Measurements from ENCODE around the gene L1TD1. TPM values are rescaled to one million over a fixed set of nuclear protein-coding genes. Genes with fewer than 3 reads are reported as not detected.

The L1TD1 gene
- total and polyA plus RNA-seq, 2 experiments from 2014 or later, result 283 to 628 TPM

DNA sequence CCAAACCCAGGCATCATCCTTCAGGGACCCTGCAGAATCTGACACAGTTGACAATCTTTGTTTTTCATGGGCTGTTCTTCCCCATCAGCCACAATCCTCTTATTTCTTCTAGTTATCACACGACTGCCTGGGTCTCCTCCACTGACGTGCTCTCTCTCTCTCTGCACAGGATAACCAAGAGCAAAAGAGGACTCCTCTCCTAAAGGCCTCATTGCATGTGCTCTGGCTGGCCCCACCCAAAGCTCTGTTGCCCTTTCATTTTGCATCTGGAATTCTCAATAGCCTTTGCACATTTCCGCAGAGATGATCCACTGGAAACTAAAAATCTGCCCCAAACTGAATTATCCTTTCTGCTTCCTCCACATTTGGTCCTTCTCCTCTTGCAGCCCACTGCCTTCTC, 66.0 kb downstream of the L1TD1 start (continued):
- TF ChIP-seq, protein P1, sequence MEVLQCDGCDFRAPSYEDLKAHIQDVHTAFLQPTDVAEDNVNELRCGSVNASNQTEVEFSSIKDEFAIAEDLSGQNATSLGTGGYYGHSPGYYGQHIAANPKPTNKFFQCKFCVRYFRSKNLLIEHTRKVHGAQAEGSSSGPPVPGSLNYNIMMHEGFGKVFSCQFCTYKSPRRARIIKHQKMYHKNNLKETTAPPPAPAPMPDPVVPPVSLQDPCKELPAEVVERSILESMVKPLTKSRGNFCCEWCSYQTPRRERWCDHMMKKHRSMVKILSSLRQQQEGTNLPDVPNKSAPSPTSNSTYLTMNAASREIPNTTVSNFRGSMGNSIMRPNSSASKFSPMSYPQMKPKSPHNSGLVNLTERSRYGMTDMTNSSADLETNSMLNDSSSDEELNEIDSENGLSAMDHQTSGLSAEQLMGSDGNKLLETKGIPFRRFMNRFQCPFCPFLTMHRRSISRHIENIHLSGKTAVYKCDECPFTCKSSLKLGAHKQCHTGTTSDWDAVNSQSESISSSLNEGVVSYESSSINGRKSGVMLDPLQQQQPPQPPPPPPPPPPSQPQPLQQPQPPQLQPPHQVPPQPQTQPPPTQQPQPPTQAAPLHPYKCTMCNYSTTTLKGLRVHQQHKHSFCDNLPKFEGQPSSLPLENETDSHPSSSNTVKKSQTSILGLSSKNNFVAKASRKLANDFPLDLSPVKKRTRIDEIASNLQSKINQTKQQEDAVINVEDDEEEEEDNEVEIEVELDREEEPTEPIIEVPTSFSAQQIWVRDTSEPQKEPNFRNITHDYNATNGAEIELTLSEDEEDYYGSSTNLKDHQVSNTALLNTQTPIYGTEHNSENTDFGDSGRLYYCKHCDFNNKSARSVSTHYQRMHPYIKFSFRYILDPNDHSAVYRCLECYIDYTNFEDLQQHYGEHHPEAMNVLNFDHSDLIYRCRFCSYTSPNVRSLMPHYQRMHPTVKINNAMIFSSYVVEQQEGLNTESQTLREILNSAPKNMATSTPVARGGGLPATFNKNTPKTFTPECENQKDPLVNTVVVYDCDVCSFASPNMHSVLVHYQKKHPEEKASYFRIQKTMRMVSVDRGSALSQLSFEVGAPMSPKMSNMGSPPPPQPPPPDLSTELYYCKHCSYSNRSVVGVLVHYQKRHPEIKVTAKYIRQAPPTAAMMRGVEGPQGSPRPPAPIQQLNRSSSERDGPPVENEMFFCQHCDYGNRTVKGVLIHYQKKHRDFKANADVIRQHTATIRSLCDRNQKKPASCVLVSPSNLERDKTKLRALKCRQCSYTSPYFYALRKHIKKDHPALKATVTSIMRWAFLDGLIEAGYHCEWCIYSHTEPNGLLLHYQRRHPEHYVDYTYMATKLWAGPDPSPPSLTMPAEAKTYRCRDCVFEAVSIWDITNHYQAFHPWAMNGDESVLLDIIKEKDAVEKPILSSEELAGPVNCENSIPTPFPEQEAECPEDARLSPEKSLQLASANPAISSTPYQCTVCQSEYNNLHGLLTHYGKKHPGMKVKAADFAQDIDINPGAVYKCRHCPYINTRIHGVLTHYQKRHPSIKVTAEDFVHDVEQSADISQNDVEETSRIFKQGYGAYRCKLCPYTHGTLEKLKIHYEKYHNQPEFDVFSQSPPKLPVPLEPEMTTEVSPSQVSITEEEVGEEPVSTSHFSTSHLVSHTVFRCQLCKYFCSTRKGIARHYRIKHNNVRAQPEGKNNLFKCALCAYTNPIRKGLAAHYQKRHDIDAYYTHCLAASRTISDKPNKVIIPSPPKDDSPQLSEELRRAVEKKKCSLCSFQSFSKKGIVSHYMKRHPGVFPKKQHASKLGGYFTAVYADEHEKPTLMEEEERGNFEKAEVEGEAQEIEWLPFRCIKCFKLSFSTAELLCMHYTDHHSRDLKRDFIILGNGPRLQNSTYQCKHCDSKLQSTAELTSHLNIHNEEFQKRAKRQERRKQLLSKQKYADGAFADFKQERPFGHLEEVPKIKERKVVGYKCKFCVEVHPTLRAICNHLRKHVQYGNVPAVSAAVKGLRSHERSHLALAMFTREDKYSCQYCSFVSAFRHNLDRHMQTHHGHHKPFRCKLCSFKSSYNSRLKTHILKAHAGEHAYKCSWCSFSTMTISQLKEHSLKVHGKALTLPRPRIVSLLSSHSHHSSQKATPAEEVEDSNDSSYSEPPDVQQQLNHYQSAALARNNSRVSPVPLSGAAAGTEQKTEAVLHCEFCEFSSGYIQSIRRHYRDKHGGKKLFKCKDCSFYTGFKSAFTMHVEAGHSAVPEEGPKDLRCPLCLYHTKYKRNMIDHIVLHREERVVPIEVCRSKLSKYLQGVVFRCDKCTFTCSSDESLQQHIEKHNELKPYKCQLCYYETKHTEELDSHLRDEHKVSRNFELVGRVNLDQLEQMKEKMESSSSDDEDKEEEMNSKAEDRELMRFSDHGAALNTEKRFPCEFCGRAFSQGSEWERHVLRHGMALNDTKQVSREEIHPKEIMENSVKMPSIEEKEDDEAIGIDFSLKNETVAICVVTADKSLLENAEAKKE (CRISPR knock-in tag; IDR thresholded peaks at IDR 0.05), result no peak

Other genes with a start within 250 kb of the L1TD1 start
- gene KANK4, start 124.6 kb downstream of the L1TD1 start, total RNA-seq (2014; rRNA removed; shearing (Covaris generic)), result 0.19 and 0.42 TPM in 2 replicates
- 0.31 and 0.49 TPM in 2 replicates for gene KANK4, start 124.6 kb downstream of the L1TD1 start, polyA plus RNA-seq (2016; fragmentation: Nextera tagmentation; extraction: Ambion mirVana)
- gene USP1, start 242.2 kb downstream of the L1TD1 start, total RNA-seq (2014; rRNA removed; shearing (Covaris generic)), result 45.2 and 45.6 TPM in 2 replicates
- gene USP1, start 242.2 kb downstream of the L1TD1 start, polyA plus RNA-seq (2016; fragmentation: Nextera tagmentation; extraction: Ambion mirVana), result 53.3 and 74.6 TPM in 2 replicates

Data from GM23338 (cell line).